ENCODE measurements around the gene PCP2. TPM values are rescaled to one million over a fixed set of nuclear protein-coding genes. Genes with fewer than 3 reads are reported as not detected.

Gene PCP2
- total RNA-seq, 1 donor from 2014 or later = not detected

DNA sequence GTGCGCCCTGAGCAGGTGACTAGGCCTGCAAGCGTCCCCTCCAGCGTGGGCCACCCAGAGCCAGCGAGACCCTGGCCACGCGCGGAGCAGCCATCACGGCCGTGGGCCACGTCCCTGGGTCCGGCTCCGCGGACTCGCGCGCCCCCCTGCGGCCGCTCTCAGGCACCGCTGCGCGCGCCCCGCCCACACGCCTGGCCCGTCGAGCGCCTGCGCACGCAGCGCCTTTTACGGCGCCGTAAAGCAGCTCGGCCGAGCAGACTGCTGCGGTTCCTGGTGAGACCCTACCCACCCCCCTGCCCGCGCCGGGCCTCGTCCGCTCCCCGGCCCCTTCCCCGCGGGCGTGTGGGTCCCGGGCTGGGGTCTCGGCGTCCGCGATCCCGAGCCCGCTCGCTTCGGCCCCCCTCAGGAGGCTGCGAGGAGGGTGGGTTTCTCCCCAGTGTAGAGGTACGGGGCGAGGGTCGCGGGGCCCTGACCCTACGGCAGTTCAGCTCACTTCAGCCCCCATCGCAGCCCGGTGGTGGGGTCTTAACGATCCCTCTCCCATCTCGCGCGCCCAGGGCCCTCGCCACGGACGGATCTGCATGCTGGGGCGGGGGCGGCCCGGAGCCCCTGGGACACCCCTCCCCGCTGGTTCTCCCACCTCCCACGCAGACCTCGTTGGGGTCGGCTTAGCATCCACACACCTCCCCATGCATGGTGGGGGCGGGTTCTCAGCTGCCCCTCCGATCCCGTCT lies 47.3 kb upstream of the PCP2 start, which contains the start of gene TRAPPC5:
Gene TRAPPC5, plus strand, starts transcription at position 228 of the 734 bp plus-strand sequence. CDS start 1,421 bp downstream, outside the sequence.
- peaks cover 18% of the 10 kb centered on the region for H3K4me1 Mint-ChIP-seq
- Histone ChIP-seq H3K9me3 (ENCODE audit: low read depth) (no peaks in the 10 kb centered on the region), H3K4me1 (no peaks in the 10 kb centered on the region), H3F3A (ENCODE audit: low read depth) (no peaks in the 10 kb centered on the region), H2AFZ (replicated peaks) (peak within 1 kb of the TSS; percentile 83), H3K4me3 (peak within 1 kb of the TSS; percentile 99), H3K9ac (peak within 1 kb of the TSS; percentile 82), H3K27me3 (peaks cover 45% of the 10 kb centered on the region), H4K20me1 (ENCODE audit: low read depth) (peaks cover 17% of the 10 kb centered on the region), H3K36me3 (no peaks in the 10 kb centered on the region), H3K79me2 (ENCODE audit: low read depth) (peaks cover 14% of the 10 kb centered on the region), H3K4me2 (peak within 1 kb of the TSS; percentile 99), H3K27ac (no peak within 1 kb of the TSS)
- peaks cover 7% of the 10 kb centered on the region for H3K36me3 Mint-ChIP-seq
- no peak within 1 kb of the TSS for H3K27ac Mint-ChIP-seq
- peak within 1 kb of the TSS; percentile 90 for H3K4me3 Mint-ChIP-seq
- peak; percentile 96 for DNase-seq (ENCODE audit: low spot score)
- TF ChIP-seq EZH2 (IDR thresholded peaks at IDR 0.05) = no peak
- TF ChIP-seq, protein P1, sequence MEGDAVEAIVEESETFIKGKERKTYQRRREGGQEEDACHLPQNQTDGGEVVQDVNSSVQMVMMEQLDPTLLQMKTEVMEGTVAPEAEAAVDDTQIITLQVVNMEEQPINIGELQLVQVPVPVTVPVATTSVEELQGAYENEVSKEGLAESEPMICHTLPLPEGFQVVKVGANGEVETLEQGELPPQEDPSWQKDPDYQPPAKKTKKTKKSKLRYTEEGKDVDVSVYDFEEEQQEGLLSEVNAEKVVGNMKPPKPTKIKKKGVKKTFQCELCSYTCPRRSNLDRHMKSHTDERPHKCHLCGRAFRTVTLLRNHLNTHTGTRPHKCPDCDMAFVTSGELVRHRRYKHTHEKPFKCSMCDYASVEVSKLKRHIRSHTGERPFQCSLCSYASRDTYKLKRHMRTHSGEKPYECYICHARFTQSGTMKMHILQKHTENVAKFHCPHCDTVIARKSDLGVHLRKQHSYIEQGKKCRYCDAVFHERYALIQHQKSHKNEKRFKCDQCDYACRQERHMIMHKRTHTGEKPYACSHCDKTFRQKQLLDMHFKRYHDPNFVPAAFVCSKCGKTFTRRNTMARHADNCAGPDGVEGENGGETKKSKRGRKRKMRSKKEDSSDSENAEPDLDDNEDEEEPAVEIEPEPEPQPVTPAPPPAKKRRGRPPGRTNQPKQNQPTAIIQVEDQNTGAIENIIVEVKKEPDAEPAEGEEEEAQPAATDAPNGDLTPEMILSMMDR (IDR thresholded peaks at IDR 0.05) = peak; percentile 86
- H3K27me3 Mint-ChIP-seq (ENCODE audit: insufficient read depth, low read depth) = peaks cover 28% of the 10 kb centered on the region
- H3K9me3 Mint-ChIP-seq = no peaks in the 10 kb centered on the region

DNA sequence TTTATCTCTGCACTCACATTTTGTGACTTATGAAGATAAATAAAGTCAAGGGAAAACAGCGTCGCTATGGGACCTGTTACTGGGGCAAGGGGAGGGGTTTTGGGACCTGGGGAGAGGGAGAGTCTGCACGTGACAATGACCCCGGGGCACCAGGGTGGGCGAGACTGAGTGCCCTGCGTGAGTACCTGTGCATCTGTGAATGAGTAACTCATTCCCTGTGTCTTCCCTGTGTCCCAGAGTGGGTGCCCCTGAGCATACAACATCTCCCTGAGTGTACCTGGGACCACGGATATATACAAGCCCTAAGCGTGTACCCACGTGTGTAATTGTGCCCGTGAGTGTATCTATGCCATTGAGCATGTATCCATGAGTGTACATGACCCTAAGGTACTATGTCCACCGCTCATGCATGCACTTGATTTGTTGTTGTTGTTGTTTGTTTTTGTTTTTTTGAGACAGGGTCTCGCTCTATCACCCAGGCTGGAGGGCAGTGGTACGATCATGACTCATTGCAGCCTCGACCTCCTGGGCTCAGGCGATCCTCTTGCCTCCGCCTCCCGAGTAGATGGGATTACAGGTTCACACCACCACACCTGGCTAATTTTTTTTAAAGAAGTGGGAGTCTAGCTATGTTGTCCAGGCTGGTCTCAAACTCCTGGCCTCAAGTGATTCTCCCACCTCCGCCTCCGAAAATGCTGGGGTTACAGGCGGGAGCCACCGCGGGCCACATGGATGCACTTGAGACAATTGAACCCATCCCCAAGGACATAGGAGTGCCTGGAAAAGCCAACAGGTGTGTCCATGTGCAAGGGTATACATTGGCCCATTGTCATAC lies 46.5 kb upstream of the PCP2 start:
- Mint-ChIP-seq H3K9me3 (no peaks in the 10 kb centered on the region), H3K36me3 (peaks cover 5% of the 10 kb centered on the region), H3K4me3 (peak overlapping the region; percentile 83), H3K4me1 (peaks cover 13% of the 10 kb centered on the region), H3K27me3 (ENCODE audit: insufficient read depth, low read depth) (peaks cover 26% of the 10 kb centered on the region), H3K27ac (peak overlapping the region; percentile 17)
- H3K9me3 ChIP-seq (ENCODE audit: low read depth) = no peaks in the 10 kb centered on the region
- no peak for DNase-seq (ENCODE audit: low spot score)
- H3K4me2 ChIP-seq = peak overlapping the region; percentile 19
- H3K4me1 ChIP-seq = no peaks in the 10 kb centered on the region
- no peak overlapping the region for H3K9ac ChIP-seq
- peak overlapping the region; percentile 99 for H3K4me3 ChIP-seq
- peaks cover 14% of the 10 kb centered on the region for H3K79me2 ChIP-seq (ENCODE audit: low read depth)
- peaks cover 52% of the 10 kb centered on the region for H3K27me3 ChIP-seq
- H4K20me1 ChIP-seq (ENCODE audit: low read depth) = peaks cover 13% of the 10 kb centered on the region
- H2AFZ ChIP-seq (replicated peaks) = peak overlapping the region; percentile 14
- TF ChIP-seq EZH2phosphoT487 (IDR thresholded peaks at IDR 0.05) (no peak), EZH2 (IDR thresholded peaks at IDR 0.05) (no peak)
- TF ChIP-seq, protein P1 (IDR thresholded peaks at IDR 0.05) = no peak
- no peak overlapping the region for H3K27ac ChIP-seq
- H3F3A ChIP-seq (ENCODE audit: low read depth) = no peaks in the 10 kb centered on the region
- H3K36me3 ChIP-seq = no peaks in the 10 kb centered on the region

DNA sequence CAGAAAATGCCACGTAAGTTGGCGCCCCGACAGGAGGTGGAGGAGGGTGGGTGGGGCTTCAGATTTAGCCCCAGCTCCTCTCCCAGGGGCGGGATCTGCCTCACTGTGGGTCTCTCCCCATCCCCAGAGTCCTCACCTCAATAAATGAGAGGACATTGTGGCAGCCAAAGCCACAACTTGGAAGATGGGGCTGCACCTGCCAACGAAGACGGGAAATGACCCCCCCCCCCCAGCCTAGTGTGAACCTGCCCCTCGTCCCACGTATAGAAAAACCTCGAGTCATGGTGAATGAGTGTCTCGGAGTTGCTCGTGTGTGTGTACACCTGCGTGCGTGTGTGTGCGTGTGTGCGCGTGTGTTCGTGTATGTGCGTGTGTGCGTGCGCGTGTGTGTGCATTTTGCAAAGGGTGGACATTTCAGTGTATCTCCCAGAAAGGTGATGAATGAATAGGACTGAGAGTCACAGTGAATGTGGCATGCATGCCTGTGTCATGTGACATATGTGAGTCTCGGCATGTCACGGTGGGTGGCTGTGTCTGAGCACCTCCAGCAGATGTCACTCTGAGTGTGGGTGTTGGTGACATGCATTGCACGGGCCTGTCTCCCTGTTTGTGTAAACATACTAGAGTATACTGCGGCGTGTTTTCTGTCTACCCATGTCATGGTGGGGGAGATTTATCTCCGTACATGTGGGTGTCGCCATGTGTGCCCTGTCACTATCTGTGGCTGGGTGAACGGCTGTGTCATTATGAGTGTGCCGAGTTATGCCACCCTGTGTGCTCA lies 45.6 kb upstream of the PCP2 start:
- H3K4me1 ChIP-seq = no peaks in the 10 kb centered on the region
- TF ChIP-seq, protein P1 (IDR thresholded peaks at IDR 0.05) = no peak
- TF ChIP-seq EZH2 (IDR thresholded peaks at IDR 0.05) = no peak
- no peak for TF ChIP-seq EZH2phosphoT487 (IDR thresholded peaks at IDR 0.05)
- H3F3A ChIP-seq (ENCODE audit: low read depth) = no peaks in the 10 kb centered on the region
- H3K27ac ChIP-seq = no peak overlapping the region
- H3K4me3 Mint-ChIP-seq = peak overlapping the region; percentile 83
- peaks cover 14% of the 10 kb centered on the region for H3K79me2 ChIP-seq (ENCODE audit: low read depth)
- H3K4me1 Mint-ChIP-seq = peaks cover 13% of the 10 kb centered on the region
- no peaks in the 10 kb centered on the region for H3K9me3 Mint-ChIP-seq
- no peak for DNase-seq (ENCODE audit: low spot score)
- H3K36me3 ChIP-seq = no peaks in the 10 kb centered on the region
- no peak overlapping the region for H3K4me2 ChIP-seq
- H3K27me3 ChIP-seq = peaks cover 60% of the 10 kb centered on the region
- no peaks in the 10 kb centered on the region for H3K9me3 ChIP-seq (ENCODE audit: low read depth)
- no peak overlapping the region for H3K9ac ChIP-seq
- peak overlapping the region; percentile 17 for H3K27ac Mint-ChIP-seq
- peaks cover 13% of the 10 kb centered on the region for H4K20me1 ChIP-seq (ENCODE audit: low read depth)
- no peak overlapping the region for H2AFZ ChIP-seq (replicated peaks)
- H3K4me3 ChIP-seq = no peak overlapping the region
- H3K36me3 Mint-ChIP-seq = peaks cover 5% of the 10 kb centered on the region
- peaks cover 28% of the 10 kb centered on the region for H3K27me3 Mint-ChIP-seq (ENCODE audit: insufficient read depth, low read depth)
